HG02759 (cell line): Measurements from ENCODE around the gene FRMD4A.

ENCODE experiments used
- ATAC-seq: cut with Tn5 transposase; IDR thresholded peaks from one replicate; pipeline ENCODE4 v1.9.1; 2021; ENCODE audit warnings: mild to moderate bottlenecking, moderate library complexity; ENCODE audit not compliant: unreplicated experiment

The FRMD4A gene

GRCh38 chr10:13994932-13995331, 335.8 kb downstream of the FRMD4A start:
- ATAC-seq = no peak

GRCh38 chr10:13993673-13994089, 337.0 kb downstream of the FRMD4A start:
- no peak for ATAC-seq

- ATAC-seq = no peak
Observed at GRCh38 chr10:13993169-13993568, 337.6 kb downstream of the FRMD4A start.

GRCh38 chr10:13991353-13991752, 339.4 kb downstream of the FRMD4A start:
- ATAC-seq = no peak

GRCh38 chr10:13990946-13991345, 339.8 kb downstream of the FRMD4A start:
- ATAC-seq = no peak

- no peak for ATAC-seq
Observed at GRCh38 chr10:13990392-13990805, 340.3 kb downstream of the FRMD4A start.

GRCh38 chr10:13989616-13990015, 341.1 kb downstream of the FRMD4A start:
- ATAC-seq = no peak

GRCh38 chr10:13987446-13987845, 343.3 kb downstream of the FRMD4A start:
- ATAC-seq = no peak

GRCh38 chr10:13984647-13985155, 346.0 kb downstream of the FRMD4A start:
- ATAC-seq = no peak

GRCh38 chr10:13983035-13983434, 347.7 kb downstream of the FRMD4A start:
- ATAC-seq = no peak

GRCh38 chr10:13978533-13979115, 352.1 kb downstream of the FRMD4A start:
- ATAC-seq = no peak

GRCh38 chr10:13977861-13978532, 352.7 kb downstream of the FRMD4A start:
- no peak for ATAC-seq

- ATAC-seq = no peak
Observed at GRCh38 chr10:13973742-13974141, 357.0 kb downstream of the FRMD4A start.

- no peak for ATAC-seq
Observed at GRCh38 chr10:13972609-13973008, 358.1 kb downstream of the FRMD4A start.

GRCh38 chr10:13971601-13972475, 358.9 kb downstream of the FRMD4A start:
- ATAC-seq = no peak

GRCh38 chr10:13970957-13971353, 359.8 kb downstream of the FRMD4A start:
- no peak for ATAC-seq

GRCh38 chr10:13970236-13970956, 360.3 kb downstream of the FRMD4A start:
- ATAC-seq = no peak

- no peak for ATAC-seq
Observed at GRCh38 chr10:13969792-13970140, 361.0 kb downstream of the FRMD4A start.

- no peak for ATAC-seq
Observed at GRCh38 chr10:13969118-13969791, 361.5 kb downstream of the FRMD4A start.

GRCh38 chr10:13961853-13962252, 368.9 kb downstream of the FRMD4A start:
- no peak for ATAC-seq
